HFF-Myc (cell line): ENCODE data around the gene ST8SIA3.

Experiments
- DNase-seq: peaks from one replicate; pipeline ENCODE4 v3.0.0-alpha.2; 2011; ENCODE audit warnings: low read depth; ENCODE audit errors: extremely low read depth
- H3K4me3 ChIP-seq: replicated peaks from 2 replicates; pipeline ENCODE4 v1.5.1; 2011; ENCODE audit warnings: low read depth, mild to moderate bottlenecking, control low read depth, low read length
- CTCF ChIP-seq: IDR thresholded peaks from 2 replicates; pipeline ENCODE4 v1.5.1; 2012; ENCODE audit warnings: mild to moderate bottlenecking, low read depth, low read length, control low read depth; ENCODE audit errors: missing control alignments

Gene ST8SIA3

GRCh38 chr18:57416542-57416941 lies 64.2 kb downstream of the ST8SIA3 start:
- no peak for DNase-seq
- no peak for TF ChIP-seq CTCF
- no peak overlapping the region for H3K4me3 ChIP-seq
